BLaER1 treated with 17β-estradiol and CSF1 and Interleukin-3, amounts not matched to agents 10 nM and 100 nM (cell line): Measurements from ENCODE around the gene FABP2.

ENCODE experiments used
- H3K27ac ChIP-seq, 11 experiments: shearing (Covaris generic); formaldehyde crosslinking; 2 replicates each; pipeline ENCODE4 v1.8.1; 2022
- H3K27me3 ChIP-seq, 11 experiments: shearing (Covaris generic); formaldehyde crosslinking; 2 replicates each; pipeline ENCODE4 v1.8.1; 2022
- H3K36me3 ChIP-seq, 11 experiments: shearing (Covaris generic); formaldehyde crosslinking; 2 replicates each; pipeline ENCODE4 v1.8.1; 2022
- H3K4me1 ChIP-seq, 10 experiments: shearing (Covaris generic); formaldehyde crosslinking; 2 replicates each; pipeline ENCODE4 v1.8.1; 2022
- H3K4me2 ChIP-seq, 11 experiments: shearing (Covaris generic); formaldehyde crosslinking; 2 replicates each; pipeline ENCODE4 v1.8.1; 2022
- H3K4me3 ChIP-seq, 10 experiments: shearing (Covaris generic); formaldehyde crosslinking; 2 replicates each; pipeline ENCODE4 v1.8.1; 2022
- H3K9ac ChIP-seq, 11 experiments: shearing (Covaris generic); formaldehyde crosslinking; 2 replicates each; pipeline ENCODE4 v1.8.1; 2022
- H3K9me3 ChIP-seq, 11 experiments: shearing (Covaris generic); formaldehyde crosslinking; replicated peaks in 1 of 11; 2 replicates each; pipeline ENCODE4 v1.8.1; 2022
- H4K20me1 ChIP-seq, 11 experiments: shearing (Covaris generic); formaldehyde crosslinking; 2 replicates each; pipeline ENCODE4 v1.8.1; 2022
- Cebpa-rat ChIP-seq, 11 experiments: shearing (Covaris generic); IDR thresholded peaks; 2 replicates each; pipeline ENCODE4 v1.8.1; 2022

FABP2 gene

GRCh38 chr4:119310826-119311225 is 11.1 kb downstream of the FABP2 start:
- no peak for TF ChIP-seq Cebpa-rat (IDR thresholded peaks at IDR 0.05)
- peaks cover 7 to 32% (median 23%) of the 10 kb centered on the region in 10 experiments; a peak in 16 of 20 replicates for H3K4me1 ChIP-seq

GRCh38 chr4:119307606-119308005 is 14.3 kb downstream of the FABP2 start:
- no peak overlapping the region for H3K9ac ChIP-seq
- H3K9me3 ChIP-seq, result no peaks in the 10 kb centered on the region
- no peak overlapping the region for H3K27ac ChIP-seq
- no peaks in the 10 kb centered on the region for H3K4me1 ChIP-seq
- no peaks in the 10 kb centered on the region for H3K27me3 ChIP-seq
- no peak overlapping the region for H3K4me2 ChIP-seq
- no peak for TF ChIP-seq Cebpa-rat (IDR thresholded peaks at IDR 0.05)
- no peaks in the 10 kb centered on the region for H3K36me3 ChIP-seq
- H4K20me1 ChIP-seq, result no peaks in the 10 kb centered on the region
- no peak overlapping the region for H3K4me3 ChIP-seq

More at GRCh38 chr4:119310826-119311225, 11.1 kb downstream of the FABP2 start:
- no peaks in the 10 kb centered on the region for H3K9me3 ChIP-seq
- no peaks in the 10 kb centered on the region for H4K20me1 ChIP-seq
- H3K9ac ChIP-seq, result no peak overlapping the region
- H3K36me3 ChIP-seq, result no peaks in the 10 kb centered on the region
- H3K27me3 ChIP-seq, result no peaks in the 10 kb centered on the region
- no peak overlapping the region for H3K4me3 ChIP-seq
- H3K4me2 ChIP-seq, result no peak overlapping the region
- no peak overlapping the region for H3K27ac ChIP-seq

GRCh38 chr4:119304431-119304830 is 17.5 kb downstream of the FABP2 start:
- Histone ChIP-seq H3K9me3 (no peaks in the 10 kb centered on the region), H3K4me1 (peaks cover 6 to 17% (median 11%) of the 10 kb centered on the region in 10 experiments; a peak in 17 of 20 replicates), H3K36me3 (no peaks in the 10 kb centered on the region), H3K27me3 (no peaks in the 10 kb centered on the region), H3K4me3 (no peak overlapping the region), H3K27ac (no peak overlapping the region), H3K4me2 (no peak overlapping the region), H4K20me1 (no peaks in the 10 kb centered on the region), H3K9ac (no peak overlapping the region)
- TF ChIP-seq Cebpa-rat (IDR thresholded peaks at IDR 0.05), result no peak

GRCh38 chr4:119303587-119304305 is 18.2 kb downstream of the FABP2 start:
- no peak for TF ChIP-seq Cebpa-rat (IDR thresholded peaks at IDR 0.05)
- H3K9me3 ChIP-seq, result no peaks in the 10 kb centered on the region
- H3K4me3 ChIP-seq, result no peak overlapping the region
- H3K27ac ChIP-seq, result no peak overlapping the region
- H3K4me2 ChIP-seq, result no peak overlapping the region
- peaks cover 8 to 23% (median 15%) of the 10 kb centered on the region in 10 experiments; a peak in 18 of 20 replicates for H3K4me1 ChIP-seq
- no peaks in the 10 kb centered on the region for H3K27me3 ChIP-seq
- H3K9ac ChIP-seq, result no peak overlapping the region
- peaks cover 0 to 6% (median 0%) of the 10 kb centered on the region in 11 experiments; a peak in 2 of 22 replicates for H4K20me1 ChIP-seq
- H3K36me3 ChIP-seq, result no peaks in the 10 kb centered on the region

GRCh38 chr4:119302073-119302832 is 19.7 kb downstream of the FABP2 start:
- Histone ChIP-seq H3K27ac (no peak overlapping the region), H3K4me3 (no peak overlapping the region), H3K36me3 (peaks cover 4 to 13% (median 9%) of the 10 kb centered on the region in 11 experiments; a peak in 21 of 22 replicates), H3K27me3 (no peaks in the 10 kb centered on the region), H4K20me1 (peaks cover 0 to 10% (median 0%) of the 10 kb centered on the region in 11 experiments; a peak in 6 of 22 replicates), H3K4me2 (peak overlapping the region in 5 of 11 experiments; percentile 80 to 95 (median 92); a peak in 8 of 22 replicates), H3K9ac (no peak overlapping the region), H3K9me3 (no peaks in the 10 kb centered on the region; a peak in 1 of 22 replicates), H3K4me1 (peaks cover 14 to 38% (median 30%) of the 10 kb centered on the region in 10 experiments)
- TF ChIP-seq Cebpa-rat (IDR thresholded peaks at IDR 0.05), result no peak

GRCh38 chr4:119300101-119300978 is 21.6 kb downstream of the FABP2 start:
- Histone ChIP-seq H3K36me3 (peaks cover 18 to 32% (median 27%) of the 10 kb centered on the region in 11 experiments; a peak in 21 of 22 replicates), H4K20me1 (peaks cover 0 to 20% (median 0%) of the 10 kb centered on the region in 11 experiments; a peak in 6 of 22 replicates), H3K4me2 (peak overlapping the region; percentile 80 to 98 (median 94)), H3K4me3 (peak overlapping the region; percentile 71 to 92 (median 86)), H3K27ac (peak overlapping the region; percentile 70 to 90 (median 86)), H3K9me3 (peaks cover 0 to 4% (median 0%) of the 10 kb centered on the region in 11 experiments; a peak in 3 of 22 replicates), H3K27me3 (no peaks in the 10 kb centered on the region), H3K4me1 (peaks cover 16 to 45% (median 37%) of the 10 kb centered on the region in 10 experiments), H3K9ac (peak overlapping the region; percentile 83 to 90 (median 86))
- TF ChIP-seq Cebpa-rat (IDR thresholded peaks at IDR 0.05), result no peak

GRCh38 chr4:119299741-119300100 is 22.2 kb downstream of the FABP2 start:
- H3K9me3 ChIP-seq, result peaks cover 0 to 4% (median 0%) of the 10 kb centered on the region in 11 experiments; a peak in 3 of 22 replicates
- peak overlapping the region; percentile 71 to 92 (median 86) for H3K4me3 ChIP-seq
- no peaks in the 10 kb centered on the region for H3K27me3 ChIP-seq
- no peak for TF ChIP-seq Cebpa-rat (IDR thresholded peaks at IDR 0.05)
- peak overlapping the region; percentile 70 to 90 (median 86) for H3K27ac ChIP-seq
- peaks cover 0 to 20% (median 0%) of the 10 kb centered on the region in 11 experiments; a peak in 6 of 22 replicates for H4K20me1 ChIP-seq
- peaks cover 16 to 45% (median 37%) of the 10 kb centered on the region in 10 experiments for H3K4me1 ChIP-seq
- peak overlapping the region; percentile 80 to 98 (median 94) for H3K4me2 ChIP-seq
- H3K9ac ChIP-seq, result peak overlapping the region; percentile 83 to 90 (median 86)
- peaks cover 18 to 32% (median 28%) of the 10 kb centered on the region in 11 experiments; a peak in 21 of 22 replicates for H3K36me3 ChIP-seq

- no peak for TF ChIP-seq Cebpa-rat (IDR thresholded peaks at IDR 0.05)
- Histone ChIP-seq H3K4me1 (peaks cover 16 to 45% (median 37%) of the 10 kb centered on the region in 10 experiments), H3K9me3 (peaks cover 0 to 4% (median 0%) of the 10 kb centered on the region in 11 experiments; a peak in 3 of 22 replicates), H3K36me3 (peaks cover 18 to 32% (median 28%) of the 10 kb centered on the region in 11 experiments; a peak in 21 of 22 replicates), H3K4me2 (peak overlapping the region; percentile 80 to 98 (median 94)), H4K20me1 (peaks cover 0 to 20% (median 0%) of the 10 kb centered on the region in 11 experiments; a peak in 6 of 22 replicates), H3K27me3 (no peaks in the 10 kb centered on the region), H3K9ac (peak overlapping the region; percentile 83 to 90 (median 86)), H3K27ac (peak overlapping the region; percentile 70 to 90 (median 86)), H3K4me3 (peak overlapping the region; percentile 71 to 92 (median 86))
Observed at GRCh38 chr4:119299260-119299671, 22.7 kb downstream of the FABP2 start.
